ENCODE results near the gene SPTBN5.

SPTBN5 gene

DNA sequence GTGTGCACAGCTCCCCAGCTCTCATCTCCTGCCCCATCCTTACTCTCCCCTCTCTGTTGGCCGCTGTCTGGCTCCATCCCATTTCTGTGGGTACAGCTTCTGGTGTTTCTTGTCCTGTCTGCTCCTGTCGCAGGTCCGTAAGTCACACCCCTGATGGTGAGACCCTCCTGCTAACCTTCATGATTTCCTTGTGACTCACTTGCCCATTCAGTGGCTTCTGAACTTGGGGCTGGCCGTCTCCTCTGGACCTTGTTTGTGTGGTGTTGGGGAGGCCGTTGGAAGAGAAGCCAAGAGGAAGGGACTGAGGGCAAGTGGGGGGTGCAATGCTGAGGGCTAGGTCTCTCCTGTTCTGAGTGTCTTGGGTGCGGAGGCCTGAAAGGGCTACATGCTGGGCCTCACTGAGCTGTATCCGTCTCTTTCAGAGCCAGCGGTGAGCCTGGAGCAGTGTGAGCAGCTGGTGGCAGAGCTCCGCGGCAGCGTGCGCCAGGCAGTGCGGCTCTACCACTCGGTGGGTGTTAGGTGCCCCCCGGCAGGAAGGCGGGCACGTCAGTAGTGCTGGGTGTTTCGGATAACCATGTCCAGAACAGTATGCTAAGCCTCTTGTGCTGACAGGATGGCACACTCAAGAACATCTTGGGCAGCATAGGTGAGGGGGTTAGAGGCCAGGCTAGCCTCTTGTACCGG, 69.6 kb downstream of the SPTBN5 start:
- H3K9me3 Mint-ChIP-seq, result no peaks in the 10 kb centered on the region
- H3K27me3 Mint-ChIP-seq, result no peaks in the 10 kb centered on the region
- ATAC-seq (replicated peaks; ENCODE audit: extremely low read depth, poor library complexity, severe bottlenecking) (no peak), DNase-seq (ENCODE audit: low spot score in 2 of 2) (no peak)
- H3K27ac Mint-ChIP-seq (ENCODE audit: low read depth), result peak overlapping the region; percentile 17
- H3K4me3 Mint-ChIP-seq, result no peak overlapping the region
- H3K36me3 Mint-ChIP-seq (ENCODE audit: insufficient read depth), result peaks cover 11% of the 10 kb centered on the region
- H3K4me1 Mint-ChIP-seq, result peaks cover 19% of the 10 kb centered on the region

DNA sequence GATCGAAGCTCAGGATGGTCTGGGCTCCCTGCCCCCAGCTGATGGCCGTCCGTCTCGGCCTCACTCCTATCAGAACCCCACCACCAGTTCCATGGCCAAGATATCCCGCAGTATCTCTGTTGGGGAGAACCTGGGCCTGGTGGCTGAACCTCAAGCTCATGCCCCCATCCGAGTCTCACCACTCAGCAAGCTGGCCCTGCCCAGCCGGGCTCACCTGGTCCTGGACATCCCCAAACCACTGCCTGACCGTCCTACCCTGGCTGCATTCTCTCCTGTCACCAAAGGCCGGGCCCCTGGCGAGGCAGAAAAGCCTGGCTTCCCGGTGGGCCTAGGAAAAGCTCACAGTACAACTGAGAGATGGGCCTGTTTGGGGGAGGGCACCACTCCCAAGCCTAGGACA, 70.4 kb downstream of the SPTBN5 start:
- no peak for ATAC-seq (replicated peaks; ENCODE audit: extremely low read depth, poor library complexity, severe bottlenecking)
- no peak overlapping the region for H3K27ac Mint-ChIP-seq (ENCODE audit: low read depth)
- H3K9me3 Mint-ChIP-seq, result no peaks in the 10 kb centered on the region
- no peak overlapping the region for H3K4me3 Mint-ChIP-seq
- no peaks in the 10 kb centered on the region for H3K27me3 Mint-ChIP-seq
- peaks cover 11% of the 10 kb centered on the region for H3K36me3 Mint-ChIP-seq (ENCODE audit: insufficient read depth)
- H3K4me1 Mint-ChIP-seq, result peaks cover 12% of the 10 kb centered on the region
- DNase-seq (ENCODE audit: low spot score in 2 of 2), result no peak

DNA sequence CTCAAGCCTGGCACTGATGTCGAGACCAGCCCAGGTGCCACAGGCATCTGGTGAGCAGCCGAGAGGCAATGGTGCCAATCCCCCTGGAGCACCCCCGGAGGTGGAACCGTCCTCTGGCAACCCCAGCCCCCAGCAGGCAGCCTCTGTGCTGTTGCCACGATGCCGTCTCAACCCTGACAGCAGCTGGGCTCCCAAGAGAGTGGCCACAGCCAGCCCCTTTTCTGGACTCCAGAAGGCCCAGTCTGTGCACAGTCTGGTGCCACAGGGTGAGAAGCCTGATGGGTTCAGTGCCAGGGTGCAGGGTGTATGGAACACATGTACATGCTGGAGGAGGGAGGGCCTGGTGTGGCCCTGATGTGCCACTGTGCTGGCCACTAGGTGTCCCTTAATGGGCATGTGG, 70.9 kb downstream of the SPTBN5 start:
- Mint-ChIP-seq H3K27me3 (no peaks in the 10 kb centered on the region), H3K27ac (ENCODE audit: low read depth) (no peak overlapping the region), H3K9me3 (no peaks in the 10 kb centered on the region), H3K4me1 (peaks cover 9% of the 10 kb centered on the region), H3K36me3 (ENCODE audit: insufficient read depth) (peaks cover 9% of the 10 kb centered on the region), H3K4me3 (no peak overlapping the region)
- no peak for ATAC-seq (replicated peaks; ENCODE audit: extremely low read depth, poor library complexity, severe bottlenecking)
- no peak for DNase-seq (ENCODE audit: low spot score in 2 of 2)

DNA sequence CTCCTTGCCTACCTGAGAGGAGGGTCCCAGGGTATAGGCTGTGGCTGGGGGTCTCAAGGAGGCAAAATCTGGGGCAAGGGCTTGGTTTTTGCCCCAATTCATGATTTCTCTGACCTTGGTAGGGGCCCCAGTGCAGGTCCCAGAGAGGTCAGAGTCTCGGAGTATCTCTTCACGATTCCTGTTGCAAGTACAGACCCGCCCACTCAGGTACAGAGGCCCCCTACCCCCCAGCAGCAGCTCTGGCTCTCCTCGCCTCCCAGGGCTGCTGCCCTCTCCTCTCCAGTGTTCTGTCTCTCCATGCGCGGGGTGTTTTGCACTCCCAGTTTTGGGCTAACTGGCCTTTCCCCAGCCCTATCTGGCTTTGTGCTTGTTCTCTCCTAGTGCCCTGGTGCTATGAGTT, 71.4 kb downstream of the SPTBN5 start:
- ATAC-seq (replicated peaks; ENCODE audit: extremely low read depth, poor library complexity, severe bottlenecking), result no peak
- Mint-ChIP-seq H3K4me1 (peaks cover 9% of the 10 kb centered on the region), H3K4me3 (no peak overlapping the region), H3K36me3 (ENCODE audit: insufficient read depth) (peaks cover 9% of the 10 kb centered on the region), H3K27ac (ENCODE audit: low read depth) (no peak overlapping the region), H3K9me3 (no peaks in the 10 kb centered on the region), H3K27me3 (no peaks in the 10 kb centered on the region)
- DNase-seq (ENCODE audit: low spot score in 2 of 2), result no peak

DNA sequence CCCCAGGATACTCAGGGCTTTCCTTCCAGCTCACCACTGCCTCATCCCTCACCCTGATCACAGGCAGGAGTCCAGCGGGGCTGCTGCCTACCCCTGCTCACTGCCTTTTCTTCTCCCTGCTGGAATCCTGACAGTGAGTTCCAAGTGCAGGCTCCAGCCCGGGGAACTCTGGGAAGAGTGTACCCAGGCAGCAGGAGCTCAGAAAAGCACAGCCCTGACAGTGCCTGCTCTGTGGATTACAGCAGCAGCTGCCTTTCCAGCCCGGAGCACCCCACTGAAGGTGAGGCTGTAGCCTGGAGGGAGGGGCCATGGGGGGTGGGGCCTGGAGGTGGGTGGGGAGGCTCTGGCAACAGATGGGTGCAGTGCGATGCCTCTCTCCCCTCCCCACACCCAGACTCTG, 72.0 kb downstream of the SPTBN5 start:
- no peak overlapping the region for H3K4me3 Mint-ChIP-seq
- ATAC-seq (replicated peaks; ENCODE audit: extremely low read depth, poor library complexity, severe bottlenecking), result no peak
- no peaks in the 10 kb centered on the region for H3K27me3 Mint-ChIP-seq
- no peaks in the 10 kb centered on the region for H3K9me3 Mint-ChIP-seq
- H3K27ac Mint-ChIP-seq (ENCODE audit: low read depth), result no peak overlapping the region
- H3K36me3 Mint-ChIP-seq (ENCODE audit: insufficient read depth), result peaks cover 9% of the 10 kb centered on the region
- no peak for DNase-seq (ENCODE audit: low spot score in 2 of 2)
- H3K4me1 Mint-ChIP-seq, result peaks cover 8% of the 10 kb centered on the region

DNA sequence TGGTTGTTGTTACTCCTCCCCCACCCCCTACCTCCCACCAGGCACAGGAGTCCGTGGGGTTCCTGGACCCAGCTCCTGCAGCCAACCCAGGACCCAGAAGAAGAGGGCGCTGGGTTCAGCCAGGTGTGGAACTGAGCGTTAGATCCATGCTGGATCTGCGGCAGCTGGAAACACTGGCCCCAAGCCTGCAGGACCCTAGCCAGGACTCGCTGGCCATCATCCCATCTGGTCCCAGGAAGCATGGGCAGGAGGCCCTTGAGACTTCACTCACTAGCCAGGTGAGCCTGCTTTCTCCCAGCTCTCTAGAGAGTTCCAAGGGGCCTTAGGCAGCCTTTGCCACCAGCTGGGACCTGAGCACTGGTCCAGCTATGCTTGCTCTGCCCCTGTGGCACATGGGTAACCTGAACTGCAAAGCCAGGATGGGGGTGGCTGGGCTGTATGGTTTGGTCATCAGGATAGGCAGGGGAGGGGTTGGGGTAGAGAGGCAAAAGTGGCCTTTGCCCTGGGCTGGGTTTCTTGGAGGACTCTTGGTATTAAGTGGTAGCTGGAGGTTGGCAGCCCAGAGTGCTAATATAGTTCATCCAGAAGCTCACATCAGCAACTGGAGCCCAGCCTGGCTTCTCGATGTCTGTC, 72.9 kb downstream of the SPTBN5 start:
- Mint-ChIP-seq H3K9me3 (no peaks in the 10 kb centered on the region), H3K4me1 (no peaks in the 10 kb centered on the region), H3K36me3 (ENCODE audit: insufficient read depth) (peaks cover 10% of the 10 kb centered on the region), H3K4me3 (no peak overlapping the region), H3K27me3 (no peaks in the 10 kb centered on the region), H3K27ac (ENCODE audit: low read depth) (no peak overlapping the region)
- ATAC-seq (replicated peaks; ENCODE audit: extremely low read depth, poor library complexity, severe bottlenecking) (no peak), DNase-seq (ENCODE audit: low spot score in 2 of 2) (no peak)

DNA sequence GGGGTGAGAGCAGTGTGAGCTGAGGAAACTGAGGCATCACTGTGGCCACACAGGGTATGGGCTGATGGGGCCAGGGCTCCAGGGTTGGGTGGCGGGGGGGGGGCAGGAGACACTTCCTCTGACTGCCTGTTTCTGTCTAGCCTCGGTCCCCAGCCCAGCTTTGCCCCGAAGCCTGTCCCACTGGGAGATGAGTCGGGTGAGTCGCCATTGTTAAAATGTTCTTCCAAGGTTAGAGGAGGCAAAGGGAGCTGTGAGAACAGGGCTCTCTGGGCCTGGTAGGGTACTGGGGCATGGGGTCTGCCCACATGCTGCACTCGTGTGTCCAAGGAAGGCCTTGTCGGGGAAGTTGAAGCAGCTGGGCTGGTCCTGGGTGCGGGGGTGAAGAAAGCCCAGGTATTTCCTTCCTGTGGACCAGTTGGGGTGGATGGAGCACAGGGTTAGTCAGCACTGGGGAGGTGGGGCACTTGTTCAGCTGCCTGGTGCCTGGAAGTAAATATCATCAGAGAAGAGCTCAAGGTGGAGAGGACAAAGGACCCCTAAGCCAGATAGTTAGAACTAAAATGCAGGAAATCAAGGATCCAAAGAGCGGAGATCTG, 74.3 kb downstream of the SPTBN5 start:
- H3K9me3 Mint-ChIP-seq, result no peaks in the 10 kb centered on the region
- DNase-seq (ENCODE audit: low spot score in 2 of 2) (no peak), ATAC-seq (replicated peaks; ENCODE audit: extremely low read depth, poor library complexity, severe bottlenecking) (no peak)
- H3K27me3 Mint-ChIP-seq, result no peaks in the 10 kb centered on the region
- peak overlapping the region; percentile 83 for H3K27ac Mint-ChIP-seq (ENCODE audit: low read depth)
- H3K4me3 Mint-ChIP-seq, result no peak overlapping the region
- no peaks in the 10 kb centered on the region for H3K4me1 Mint-ChIP-seq
- H3K36me3 Mint-ChIP-seq (ENCODE audit: insufficient read depth), result peaks cover 16% of the 10 kb centered on the region

DNA sequence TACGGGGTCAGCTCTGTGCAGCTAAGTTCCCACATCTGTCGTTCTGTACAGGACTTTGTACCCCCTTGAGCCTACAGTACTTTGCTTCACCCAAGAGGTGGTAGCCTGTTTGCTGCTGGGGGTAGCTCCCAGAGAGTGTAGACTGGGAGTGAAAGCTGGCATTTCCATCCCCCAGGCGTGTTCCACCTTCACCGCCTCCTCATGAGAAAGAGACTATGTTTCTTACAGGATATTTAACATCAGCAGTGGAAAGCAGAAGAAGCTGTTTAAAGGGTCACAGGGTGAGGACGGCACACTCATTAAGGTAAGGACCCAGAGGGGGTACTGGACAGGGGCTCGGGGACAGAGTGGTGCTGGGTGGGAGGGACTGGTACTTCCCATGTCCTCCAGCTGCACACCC, 76.1 kb downstream of the SPTBN5 start:
- no peak overlapping the region for H3K4me3 Mint-ChIP-seq
- DNase-seq (ENCODE audit: low spot score in 2 of 2) (no peak), ATAC-seq (replicated peaks; ENCODE audit: extremely low read depth, poor library complexity, severe bottlenecking) (no peak)
- H3K4me1 Mint-ChIP-seq, result no peaks in the 10 kb centered on the region
- no peaks in the 10 kb centered on the region for H3K9me3 Mint-ChIP-seq
- no peaks in the 10 kb centered on the region for H3K27me3 Mint-ChIP-seq
- no peak overlapping the region for H3K27ac Mint-ChIP-seq (ENCODE audit: low read depth)
- H3K36me3 Mint-ChIP-seq (ENCODE audit: insufficient read depth), result peaks cover 21% of the 10 kb centered on the region

DNA sequence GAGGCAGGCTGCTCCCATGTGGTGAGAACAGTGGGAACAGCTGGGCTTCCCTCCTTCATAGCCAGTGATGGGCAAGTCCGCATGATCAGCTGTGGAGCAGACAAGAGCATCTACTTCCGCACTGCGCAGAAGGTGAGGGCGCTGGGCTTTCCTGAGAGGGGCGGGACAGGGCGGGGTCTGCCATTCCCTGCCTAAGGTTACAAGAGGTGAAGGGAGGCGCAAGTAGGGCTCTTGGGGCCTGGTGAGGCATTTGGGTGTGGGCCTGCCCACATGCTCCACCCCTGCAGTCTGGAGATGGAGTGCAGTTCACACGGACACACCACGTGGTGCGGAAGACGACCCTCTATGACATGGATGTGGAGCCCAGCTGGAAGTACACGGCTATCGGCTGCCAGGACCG, 76.5 kb downstream of the SPTBN5 start:
- H3K36me3 Mint-ChIP-seq (ENCODE audit: insufficient read depth), result peaks cover 21% of the 10 kb centered on the region

DNA sequence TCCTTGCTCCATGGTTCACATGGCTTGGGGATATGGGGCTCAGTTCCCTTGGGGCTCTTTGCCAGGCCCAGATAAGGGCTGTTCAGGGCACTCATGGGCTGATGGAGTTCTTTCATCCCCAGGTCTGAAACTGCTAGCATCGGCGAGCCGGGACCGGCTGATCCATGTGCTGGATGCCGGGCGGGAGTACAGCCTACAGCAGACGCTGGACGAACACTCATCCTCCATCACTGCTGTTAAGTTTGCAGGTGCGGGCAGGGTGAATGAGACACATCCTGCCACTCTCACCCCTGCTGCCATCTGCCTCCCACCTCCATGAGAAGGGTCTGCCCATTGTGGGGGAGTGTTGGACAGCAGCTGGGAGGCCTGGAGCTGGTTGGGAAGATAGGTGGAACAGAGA, 77.1 kb downstream of the SPTBN5 start:
- no peak for DNase-seq (ENCODE audit: low spot score in 2 of 2)
- peaks cover 1% of the 10 kb centered on the region for H3K4me1 Mint-ChIP-seq
- no peak for ATAC-seq (replicated peaks; ENCODE audit: extremely low read depth, poor library complexity, severe bottlenecking)
- peaks cover 21% of the 10 kb centered on the region for H3K36me3 Mint-ChIP-seq (ENCODE audit: insufficient read depth)
- H3K9me3 Mint-ChIP-seq, result no peaks in the 10 kb centered on the region
- no peak overlapping the region for H3K4me3 Mint-ChIP-seq
- H3K27me3 Mint-ChIP-seq, result no peaks in the 10 kb centered on the region
- H3K27ac Mint-ChIP-seq (ENCODE audit: low read depth), result no peak overlapping the region

More for the DNA sequence above, 76.5 kb downstream of the SPTBN5 start:
- no peak for DNase-seq (ENCODE audit: low spot score in 2 of 2)
- no peak for ATAC-seq (replicated peaks; ENCODE audit: extremely low read depth, poor library complexity, severe bottlenecking)
- Mint-ChIP-seq H3K27ac (ENCODE audit: low read depth) (no peak overlapping the region), H3K9me3 (no peaks in the 10 kb centered on the region), H3K4me3 (no peak overlapping the region), H3K4me1 (no peaks in the 10 kb centered on the region), H3K27me3 (no peaks in the 10 kb centered on the region)

DNA sequence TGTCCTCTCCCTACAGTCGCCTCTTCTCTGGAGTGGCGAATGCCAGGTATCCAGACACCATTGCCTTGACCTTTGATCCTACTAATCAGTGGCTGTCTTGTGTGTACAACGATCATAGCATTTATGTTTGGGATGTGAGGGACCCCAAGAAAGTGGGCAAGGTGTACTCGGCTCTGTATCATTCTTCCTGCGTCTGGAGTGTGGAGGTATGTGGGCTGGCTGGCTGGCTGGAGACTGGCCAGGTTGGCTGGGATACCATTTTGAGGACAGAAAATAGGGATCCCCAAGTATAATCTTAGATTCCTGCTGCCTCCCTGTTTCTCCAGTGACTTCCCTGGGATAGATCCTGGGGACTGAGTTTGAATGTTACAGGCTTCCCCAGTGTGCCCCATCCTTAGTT, 79.3 kb downstream of the SPTBN5 start:
- H3K4me1 Mint-ChIP-seq, result peaks cover 10% of the 10 kb centered on the region
- ATAC-seq (replicated peaks; ENCODE audit: extremely low read depth, poor library complexity, severe bottlenecking) (no peak), DNase-seq (ENCODE audit: low spot score in 2 of 2) (no peak)
- no peak overlapping the region for H3K27ac Mint-ChIP-seq (ENCODE audit: low read depth)
- H3K36me3 Mint-ChIP-seq (ENCODE audit: insufficient read depth), result peaks cover 21% of the 10 kb centered on the region
- no peaks in the 10 kb centered on the region for H3K9me3 Mint-ChIP-seq
- H3K4me3 Mint-ChIP-seq, result no peak overlapping the region
- H3K27me3 Mint-ChIP-seq, result no peaks in the 10 kb centered on the region

DNA sequence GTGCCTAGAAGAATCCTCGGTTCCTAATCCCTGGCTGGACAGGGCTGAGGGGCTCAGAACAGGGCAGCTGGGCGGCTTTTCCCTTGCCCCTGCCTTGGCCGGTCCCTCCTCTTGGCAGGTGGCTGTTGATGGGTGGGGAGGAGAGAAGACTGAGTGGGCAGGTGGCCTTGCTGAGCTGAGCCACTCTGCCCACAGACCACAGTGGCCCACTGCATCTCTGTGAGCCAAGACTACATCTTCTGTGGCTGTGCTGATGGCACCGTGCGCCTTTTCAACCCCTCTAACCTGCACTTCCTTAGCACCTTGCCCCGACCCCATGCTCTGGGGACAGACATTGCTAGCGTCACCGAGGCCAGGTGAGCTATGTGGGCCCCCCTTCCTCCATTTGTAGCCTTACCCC, 80.4 kb downstream of the SPTBN5 start:
- DNase-seq (ENCODE audit: low spot score in 2 of 2), result no peak
- no peaks in the 10 kb centered on the region for H3K27me3 Mint-ChIP-seq
- no peak overlapping the region for H3K4me3 Mint-ChIP-seq
- H3K9me3 Mint-ChIP-seq, result no peaks in the 10 kb centered on the region
- peaks cover 10% of the 10 kb centered on the region for H3K4me1 Mint-ChIP-seq
- ATAC-seq (replicated peaks; ENCODE audit: extremely low read depth, poor library complexity, severe bottlenecking), result no peak
- peaks cover 19% of the 10 kb centered on the region for H3K36me3 Mint-ChIP-seq (ENCODE audit: insufficient read depth)
- H3K27ac Mint-ChIP-seq (ENCODE audit: low read depth), result no peak overlapping the region

DNA sequence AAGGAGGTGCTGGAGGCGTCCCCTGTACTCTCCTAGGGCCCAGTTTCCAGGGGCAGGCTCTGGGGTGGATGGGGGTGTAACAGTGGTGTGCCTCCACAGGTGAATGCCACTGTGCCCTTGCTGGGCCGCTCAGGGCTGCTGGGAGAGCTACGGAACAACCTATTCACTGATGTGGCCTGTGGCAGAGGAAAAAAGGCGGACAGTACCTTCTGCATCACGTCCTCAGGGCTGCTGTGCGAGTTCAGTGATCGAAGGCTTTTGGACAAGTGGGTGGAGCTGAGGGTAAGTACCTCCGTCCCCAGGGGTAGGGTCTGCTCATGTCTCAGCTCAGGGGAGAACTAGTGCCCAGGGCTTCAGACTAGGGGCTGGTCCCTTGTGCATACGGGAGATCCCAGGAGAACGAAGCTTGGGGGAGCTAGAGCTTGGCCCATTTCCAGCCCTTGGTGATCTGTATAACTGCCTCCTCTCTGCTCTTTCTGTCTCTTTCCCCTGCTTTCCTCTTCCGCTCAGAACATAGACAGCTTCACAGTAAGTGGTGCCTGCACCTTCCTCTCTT, 81.0 kb downstream of the SPTBN5 start:
- H3K4me1 Mint-ChIP-seq, result peaks cover 10% of the 10 kb centered on the region
- ATAC-seq (replicated peaks; ENCODE audit: extremely low read depth, poor library complexity, severe bottlenecking) (no peak), DNase-seq (ENCODE audit: low spot score in 2 of 2) (no peak)
- H3K4me3 Mint-ChIP-seq, result no peak overlapping the region
- no peaks in the 10 kb centered on the region for H3K9me3 Mint-ChIP-seq
- H3K27me3 Mint-ChIP-seq, result no peaks in the 10 kb centered on the region
- peaks cover 18% of the 10 kb centered on the region for H3K36me3 Mint-ChIP-seq (ENCODE audit: insufficient read depth)
- H3K27ac Mint-ChIP-seq (ENCODE audit: low read depth), result no peak overlapping the region
